Measurements from ENCODE around the gene SLC16A3. TPM values are rescaled to one million over a fixed set of nuclear protein-coding genes. Genes with fewer than 3 reads are reported as not detected.

The SLC16A3 gene
- total RNA-seq, 2 experiments from 2014 or later = 183 to 193 TPM

DNA sequence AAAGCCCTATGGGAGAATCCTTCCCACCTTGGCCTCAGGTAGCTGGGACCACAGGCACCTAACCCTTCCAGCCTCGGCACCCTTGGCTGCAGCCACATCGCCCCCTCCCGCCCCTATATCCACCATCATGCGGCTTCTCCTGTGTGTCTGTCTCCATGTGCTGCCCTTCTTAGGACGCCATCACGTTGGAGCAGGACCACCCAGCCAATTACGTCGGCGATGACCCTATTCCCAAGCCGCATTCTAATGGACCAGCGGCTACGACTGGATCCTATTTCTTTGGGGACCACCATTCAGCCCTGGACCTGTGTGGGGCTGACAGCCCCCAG lies 12.9 kb upstream of the SLC16A3 start:
- TF ChIP-seq, protein P1, sequence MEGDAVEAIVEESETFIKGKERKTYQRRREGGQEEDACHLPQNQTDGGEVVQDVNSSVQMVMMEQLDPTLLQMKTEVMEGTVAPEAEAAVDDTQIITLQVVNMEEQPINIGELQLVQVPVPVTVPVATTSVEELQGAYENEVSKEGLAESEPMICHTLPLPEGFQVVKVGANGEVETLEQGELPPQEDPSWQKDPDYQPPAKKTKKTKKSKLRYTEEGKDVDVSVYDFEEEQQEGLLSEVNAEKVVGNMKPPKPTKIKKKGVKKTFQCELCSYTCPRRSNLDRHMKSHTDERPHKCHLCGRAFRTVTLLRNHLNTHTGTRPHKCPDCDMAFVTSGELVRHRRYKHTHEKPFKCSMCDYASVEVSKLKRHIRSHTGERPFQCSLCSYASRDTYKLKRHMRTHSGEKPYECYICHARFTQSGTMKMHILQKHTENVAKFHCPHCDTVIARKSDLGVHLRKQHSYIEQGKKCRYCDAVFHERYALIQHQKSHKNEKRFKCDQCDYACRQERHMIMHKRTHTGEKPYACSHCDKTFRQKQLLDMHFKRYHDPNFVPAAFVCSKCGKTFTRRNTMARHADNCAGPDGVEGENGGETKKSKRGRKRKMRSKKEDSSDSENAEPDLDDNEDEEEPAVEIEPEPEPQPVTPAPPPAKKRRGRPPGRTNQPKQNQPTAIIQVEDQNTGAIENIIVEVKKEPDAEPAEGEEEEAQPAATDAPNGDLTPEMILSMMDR (IDR thresholded peaks at IDR 0.05) = no peak
- Mint-ChIP-seq H3K27me3 (no peaks in the 10 kb centered on the region), H3K4me1 (ENCODE audit: low read depth) (peaks cover 33% of the 10 kb centered on the region), H3K36me3 (ENCODE audit: low read depth) (no peaks in the 10 kb centered on the region), H3K27ac (peak overlapping the region; percentile 39), H3K9me3 (no peaks in the 10 kb centered on the region), H3K4me3 (no peak overlapping the region)
- DNase-seq (no peak), ATAC-seq (no peak)
- ChIA-PET CTCF (interaction anchor here (2.7 kb wide), 1 partner anchor 20 kb away, joined by 9 read pairs; no protein-coding TSS in a partner anchor), POLR2A (interaction anchor here (1.0 kb wide), 1 partner anchor 34 kb away, joined by 3 read pairs; no protein-coding TSS in a partner anchor)
- intact Hi-C loops (cut with micrococcal nuclease) = no loop called here

DNA sequence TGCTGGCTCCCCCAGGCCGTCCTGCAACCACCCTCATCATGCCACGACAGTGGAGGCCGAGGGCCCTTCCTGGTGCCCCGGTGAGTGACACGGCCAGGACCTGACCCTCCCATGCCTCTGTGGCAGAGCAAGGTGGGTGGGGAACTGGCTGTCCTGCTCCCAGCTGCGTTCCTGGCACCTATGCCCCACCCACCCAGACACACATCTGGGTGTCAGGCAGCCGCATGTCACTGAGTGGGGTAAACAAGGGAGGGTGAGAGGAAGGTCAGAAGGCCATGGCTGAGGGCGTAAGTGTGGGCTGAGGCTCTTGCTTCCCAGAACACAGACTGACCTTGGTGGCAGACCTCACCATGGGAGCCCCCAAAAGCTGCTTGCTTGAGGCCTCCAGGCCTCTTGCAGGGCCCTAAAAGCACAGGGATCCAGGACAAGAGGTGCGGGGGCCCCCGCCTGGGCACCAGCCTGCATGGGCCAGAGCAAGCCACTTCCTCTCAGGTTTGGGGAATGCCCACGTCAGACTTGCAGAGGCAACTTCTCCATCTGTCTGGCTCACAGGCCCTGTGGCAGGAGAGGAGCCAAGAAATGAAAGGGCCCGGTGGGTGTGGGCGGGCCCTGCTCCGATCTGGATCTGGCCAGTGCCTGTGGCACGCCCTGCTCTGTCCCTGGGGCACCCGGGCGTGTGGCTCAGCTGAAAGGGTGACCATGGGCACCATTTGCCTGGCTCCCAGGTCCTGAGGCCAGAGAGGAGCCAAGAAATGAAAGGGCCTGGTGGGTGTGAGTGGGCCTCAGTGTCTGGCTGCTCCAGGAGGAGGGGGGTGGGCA lies 12.3 kb upstream of the SLC16A3 start:
- peak; percentile 57 for ATAC-seq
- TF ChIP-seq, protein P1 (IDR thresholded peaks at IDR 0.05) = no peak
- Mint-ChIP-seq H3K9me3 (no peaks in the 10 kb centered on the region), H3K27ac (peak overlapping the region; percentile 61), H3K4me1 (ENCODE audit: low read depth) (peaks cover 30% of the 10 kb centered on the region), H3K27me3 (no peaks in the 10 kb centered on the region), H3K4me3 (no peak overlapping the region), H3K36me3 (ENCODE audit: low read depth) (no peaks in the 10 kb centered on the region)
- intact Hi-C loops (cut with micrococcal nuclease) = no loop called here
- CTCF ChIA-PET = interaction anchor here (2.7 kb wide), 1 partner anchor 19 kb away, joined by 9 read pairs; no protein-coding TSS in a partner anchor
- peak; percentile 75 for DNase-seq
- POLR2A ChIA-PET = interaction anchor here (1.0 to 1.1 kb wide), 2 partner anchors 9 to 33 kb away, joined by 3 to 5 read pairs; no protein-coding TSS in a partner anchor

DNA sequence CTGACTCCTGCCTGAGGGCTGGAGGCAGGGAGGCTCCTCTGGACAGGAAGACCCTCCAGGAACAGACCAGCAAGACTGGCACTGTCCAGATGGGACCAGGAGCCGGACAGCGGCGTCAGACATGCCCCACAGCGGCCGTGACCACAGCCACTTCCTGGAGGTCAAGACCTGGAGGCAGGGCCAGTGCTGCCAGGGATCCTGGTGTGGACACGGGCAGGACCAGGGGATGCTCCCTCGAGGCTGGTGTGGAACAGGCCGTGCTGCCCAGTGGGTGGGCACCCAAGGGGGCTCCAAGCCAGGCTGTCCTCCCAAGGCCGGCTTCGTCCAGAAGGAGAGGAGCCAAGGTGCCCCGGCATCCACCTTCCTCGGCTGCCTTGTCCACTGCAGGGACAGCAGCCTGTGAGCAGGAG lies 11.7 kb upstream of the SLC16A3 start:
- intact Hi-C loops (cut with micrococcal nuclease) = no loop called here
- DNase-seq = no peak
- POLR2A ChIA-PET = interaction anchor here (1.0 to 1.1 kb wide), 2 partner anchors 9 to 33 kb away, joined by 3 to 5 read pairs; no protein-coding TSS in a partner anchor

DNA sequence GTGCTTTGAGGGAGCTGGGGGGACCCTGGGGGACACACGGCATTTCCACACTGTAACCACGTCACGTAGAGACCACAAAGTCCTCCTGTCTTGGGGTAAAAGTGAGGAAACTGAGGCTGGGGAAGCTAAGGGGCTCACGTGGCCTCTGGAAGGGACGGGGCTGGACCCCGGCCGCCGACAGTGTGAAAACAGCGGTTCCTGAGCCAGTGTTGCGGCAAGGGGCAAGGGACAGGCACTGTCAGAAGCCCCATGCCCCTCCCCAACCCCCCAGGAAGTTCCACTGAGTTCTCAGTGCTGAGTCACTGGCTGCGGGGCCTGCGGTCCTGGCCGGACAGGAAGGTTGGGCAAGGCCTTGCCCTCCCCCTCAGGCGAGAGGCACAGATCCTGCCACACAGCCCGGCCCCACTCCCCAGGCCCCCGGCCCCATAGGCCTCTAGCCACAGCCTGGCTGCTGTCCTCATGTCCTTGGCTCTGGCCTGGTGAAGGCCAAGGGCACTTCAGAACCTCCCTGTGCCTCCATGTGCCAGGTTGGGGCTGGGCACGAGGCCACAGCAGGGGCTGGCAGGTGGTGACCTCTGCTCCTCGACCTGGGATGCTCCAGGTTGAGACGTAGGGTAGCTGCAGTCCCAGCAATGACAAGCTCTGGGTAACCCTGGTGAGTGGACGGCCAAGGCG lies 11.2 kb upstream of the SLC16A3 start:
- DNase-seq (no peak), ATAC-seq (no peak)
- CTCF ChIA-PET = no interaction called here
- TF ChIP-seq, protein P1 (IDR thresholded peaks at IDR 0.05) = no peak
- Mint-ChIP-seq H3K9me3 (no peaks in the 10 kb centered on the region), H3K27ac (no peak overlapping the region), H3K36me3 (ENCODE audit: low read depth) (no peaks in the 10 kb centered on the region), H3K27me3 (no peaks in the 10 kb centered on the region), H3K4me1 (ENCODE audit: low read depth) (peaks cover 27% of the 10 kb centered on the region), H3K4me3 (no peak overlapping the region)
- intact Hi-C loops (cut with micrococcal nuclease) = no loop called here
- POLR2A ChIA-PET = interaction anchor here (1.0 kb wide), 1 partner anchor 33 kb away, joined by 4 read pairs; no protein-coding TSS in a partner anchor

More for the DNA sequence above, 11.7 kb upstream of the SLC16A3 start:
- no peak for ATAC-seq
- TF ChIP-seq, protein P1 (IDR thresholded peaks at IDR 0.05) = no peak
- no peak overlapping the region for H3K4me3 Mint-ChIP-seq
- no peaks in the 10 kb centered on the region for H3K36me3 Mint-ChIP-seq (ENCODE audit: low read depth)
- H3K9me3 Mint-ChIP-seq = no peaks in the 10 kb centered on the region
- peaks cover 27% of the 10 kb centered on the region for H3K4me1 Mint-ChIP-seq (ENCODE audit: low read depth)
- H3K27me3 Mint-ChIP-seq = no peaks in the 10 kb centered on the region
- peak overlapping the region; percentile 61 for H3K27ac Mint-ChIP-seq
- CTCF ChIA-PET = no interaction called here
